Eye (tissue), 1 donor: ENCODE data around the gene SOX6.

Experiments used
- DNase-seq: peaks from one replicate; pipeline ENCODE4 v3.0.0-alpha.2; 2015

The SOX6 gene

GRCh38 chr11:15985127-15985859, 371.1 kb downstream of the SOX6 start:
- no peak for DNase-seq

- DNase-seq: no peak
These were observed 375.1 kb downstream of the SOX6 start for GRCh38 chr11:15981292-15981691.

GRCh38 chr11:15977116-15977515, 379.2 kb downstream of the SOX6 start:
- DNase-seq: no peak

- no peak for DNase-seq
These were observed 379.8 kb downstream of the SOX6 start for GRCh38 chr11:15976433-15977045.

- no peak for DNase-seq
These were observed 380.6 kb downstream of the SOX6 start for GRCh38 chr11:15975742-15976141.

- no peak for DNase-seq
These were observed 383.5 kb downstream of the SOX6 start for GRCh38 chr11:15972838-15973237.

GRCh38 chr11:15971215-15971546, 385.2 kb downstream of the SOX6 start:
- no peak for DNase-seq

- no peak for DNase-seq
These were observed 385.7 kb downstream of the SOX6 start for GRCh38 chr11:15970506-15971214.

- no peak for DNase-seq
These were observed 386.5 kb downstream of the SOX6 start for GRCh38 chr11:15969701-15970329.

- DNase-seq: peak; percentile 41
These were observed 387.1 kb downstream of the SOX6 start for GRCh38 chr11:15969281-15969680.

GRCh38 chr11:15968461-15969130, 387.8 kb downstream of the SOX6 start:
- peak; percentile 21 for DNase-seq

GRCh38 chr11:15967966-15968365, 388.4 kb downstream of the SOX6 start:
- no peak for DNase-seq

- DNase-seq: peak; percentile 34
These were observed 389.2 kb downstream of the SOX6 start for GRCh38 chr11:15967166-15967565.

GRCh38 chr11:15965562-15966250, 390.6 kb downstream of the SOX6 start:
- no peak for DNase-seq

GRCh38 chr11:15963266-15963665, 393.1 kb downstream of the SOX6 start:
- DNase-seq: no peak

- no peak for DNase-seq
These were observed 397.4 kb downstream of the SOX6 start for GRCh38 chr11:15958910-15959309.

- DNase-seq: no peak
These were observed 399.1 kb downstream of the SOX6 start for GRCh38 chr11:15957234-15957633.

GRCh38 chr11:15956302-15956701, 400.0 kb downstream of the SOX6 start:
- DNase-seq: no peak

- no peak for DNase-seq
These were observed 400.8 kb downstream of the SOX6 start for GRCh38 chr11:15955595-15955994.

GRCh38 chr11:15947681-15948648, 408.4 kb downstream of the SOX6 start:
- no peak for DNase-seq

GRCh38 chr11:15945726-15946125, 410.6 kb downstream of the SOX6 start:
- no peak for DNase-seq
